NCI-H510A treated with DMSO at 0.1 percent for 48 hours (cell line): Measurements from ENCODE around the gene GRM4.
"Not testable (repeated sequence)": the region's sequence is repeated elsewhere in the genome, so short reads cannot be mapped to it uniquely, and the experiment has no call there.

Experiments used
- DNase-seq: peaks from one replicate; lab custom pipeline; 2025; lab: John Stamatoyannopoulos, UW

Gene GRM4

DNA sequence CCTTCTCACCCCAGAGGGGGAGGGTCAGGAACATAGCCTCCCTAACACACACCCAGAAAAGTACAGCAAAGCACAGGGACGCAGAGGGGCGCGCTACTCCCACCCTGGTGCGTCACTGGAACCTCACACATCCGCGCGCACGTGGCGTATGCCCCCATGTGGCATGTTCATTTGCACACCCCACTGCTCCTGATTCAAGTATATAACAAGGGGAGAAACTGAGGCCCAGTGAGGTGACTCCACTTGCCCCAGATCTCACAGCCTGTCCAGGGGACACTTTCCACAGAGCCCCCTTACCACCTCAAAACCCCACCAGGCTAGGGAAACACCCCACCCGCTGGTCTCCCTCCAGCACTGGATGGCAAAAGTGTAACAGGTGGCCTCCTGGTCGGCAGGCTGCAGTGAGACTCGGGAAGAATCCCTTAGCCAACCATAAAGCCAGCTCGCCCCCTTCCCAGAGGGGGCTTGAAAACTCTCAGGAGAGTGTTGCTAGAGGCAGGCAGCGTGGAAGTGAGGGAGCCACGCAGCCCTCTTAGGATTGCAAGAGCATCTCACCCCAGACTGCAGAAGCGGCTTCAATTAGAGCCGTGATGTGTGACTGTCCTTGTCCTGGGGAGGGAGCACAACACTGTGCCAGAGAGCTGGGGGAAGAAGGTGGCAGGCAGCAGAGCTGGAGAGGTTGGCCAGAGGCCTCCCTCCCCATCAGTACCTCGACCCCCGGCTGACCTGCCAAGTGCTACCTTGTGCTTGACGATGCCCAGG, at the start of gene GRM4:
Gene GRM4, minus strand, starts transcription at position 67 of the 762 bp plus-strand sequence. CDS start 12,591 bp downstream, outside the sequence.
- no peak for DNase-seq

DNA sequence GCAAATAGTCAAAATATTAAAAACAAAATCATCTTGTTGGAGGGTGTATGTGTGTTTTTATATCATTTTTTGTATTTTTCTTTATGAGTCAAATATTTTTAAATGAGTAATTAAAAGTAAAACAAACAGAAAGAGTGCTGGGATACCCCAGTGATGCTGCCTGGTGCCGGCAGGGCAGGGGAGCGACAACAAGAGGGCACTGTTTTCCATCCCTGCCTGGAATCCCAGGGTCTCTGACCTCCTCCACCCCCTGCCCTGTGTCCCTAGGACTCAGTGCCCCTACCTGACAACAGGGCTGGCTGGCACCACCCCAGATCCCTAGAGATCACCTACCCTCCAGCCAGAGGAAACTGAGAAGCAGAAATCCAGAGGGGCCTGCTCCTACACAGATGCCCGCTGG, 48.9 kb upstream of the GRM4 start:
- DNase-seq = no peak

DNA sequence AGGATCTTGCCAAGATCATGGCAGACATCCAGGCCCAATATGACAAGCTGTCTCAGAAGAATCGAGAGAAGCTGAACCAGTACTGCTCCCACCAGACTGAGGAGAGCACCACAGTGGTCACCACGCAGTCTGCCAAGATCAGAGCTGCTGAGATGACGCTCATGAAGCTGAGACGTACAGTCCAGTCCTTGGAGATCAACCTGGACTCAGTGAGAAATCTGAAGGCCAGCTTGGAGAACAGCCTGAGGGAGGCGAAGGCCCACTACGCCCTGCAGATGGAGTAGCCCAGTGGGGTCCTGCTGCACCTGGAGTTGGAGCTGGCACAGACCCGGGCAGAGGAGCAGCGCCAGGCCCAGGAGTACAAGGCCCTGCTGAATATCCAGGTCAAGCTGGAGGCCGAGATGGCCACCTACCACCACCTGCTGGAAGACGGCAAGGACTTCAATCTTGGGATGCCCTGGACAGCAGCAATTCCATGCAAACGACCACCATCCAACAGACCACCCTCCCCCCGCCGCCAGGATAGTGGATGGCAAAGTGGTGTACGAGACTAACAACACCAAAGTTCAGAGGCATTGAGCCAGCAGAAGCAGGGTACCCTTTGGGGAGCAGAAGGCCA, 44.7 kb upstream of the GRM4 start:
- DNase-seq = no peak

DNA sequence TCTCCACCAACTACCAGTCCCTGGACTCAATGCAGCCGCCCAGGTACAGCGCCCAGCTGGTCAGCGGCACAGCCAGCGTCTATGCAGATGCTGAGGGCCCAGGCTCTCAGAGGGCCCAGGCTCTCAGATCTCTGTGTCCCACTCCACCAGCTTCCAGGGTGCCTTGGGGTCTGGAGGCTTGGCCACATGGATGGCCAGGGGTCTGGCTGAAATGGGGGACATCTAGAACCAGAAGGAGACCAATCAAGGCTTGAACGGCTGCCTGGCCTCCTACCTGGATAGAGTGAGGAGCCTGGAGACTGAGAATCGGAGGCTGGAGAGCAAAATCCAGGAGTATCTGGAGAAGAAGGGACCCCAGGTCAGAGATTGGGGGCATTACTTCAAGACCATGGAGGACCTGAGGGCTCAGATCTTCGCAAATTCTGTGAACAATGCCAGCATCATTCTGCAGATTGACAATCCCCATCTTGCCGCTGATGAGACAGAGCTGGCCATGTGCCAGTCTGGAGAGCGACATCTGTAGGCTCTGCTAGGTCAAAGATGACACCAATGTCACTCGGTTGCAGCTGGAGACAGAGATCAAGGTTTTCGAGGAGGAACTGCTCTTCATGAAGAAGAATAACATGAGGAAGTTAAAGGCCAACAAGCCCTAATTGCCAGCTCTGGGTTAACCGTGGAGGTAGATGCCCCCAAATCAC, 44.1 kb upstream of the GRM4 start:
- DNase-seq = no peak

DNA sequence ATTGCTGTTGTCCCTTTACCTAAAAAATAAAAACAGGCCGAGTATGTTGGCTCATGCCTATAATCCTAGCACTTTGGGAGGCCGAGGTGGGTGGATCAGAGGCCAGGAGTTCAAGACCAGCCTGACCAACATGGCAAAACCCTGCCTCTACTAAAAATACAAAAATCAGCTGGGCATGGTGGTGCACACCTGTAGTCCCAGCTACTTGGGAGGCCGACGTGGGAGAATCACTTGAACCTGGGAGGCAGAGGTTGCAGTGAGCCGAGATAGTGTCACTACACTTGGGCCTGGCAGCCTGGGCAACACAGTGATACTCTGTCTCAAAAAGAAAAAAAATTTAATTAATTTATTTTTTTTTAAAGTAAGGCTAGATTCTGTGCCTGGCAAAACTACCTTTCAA, 38.8 kb upstream of the GRM4 start:
- DNase-seq = not testable (repeated sequence)

DNA sequence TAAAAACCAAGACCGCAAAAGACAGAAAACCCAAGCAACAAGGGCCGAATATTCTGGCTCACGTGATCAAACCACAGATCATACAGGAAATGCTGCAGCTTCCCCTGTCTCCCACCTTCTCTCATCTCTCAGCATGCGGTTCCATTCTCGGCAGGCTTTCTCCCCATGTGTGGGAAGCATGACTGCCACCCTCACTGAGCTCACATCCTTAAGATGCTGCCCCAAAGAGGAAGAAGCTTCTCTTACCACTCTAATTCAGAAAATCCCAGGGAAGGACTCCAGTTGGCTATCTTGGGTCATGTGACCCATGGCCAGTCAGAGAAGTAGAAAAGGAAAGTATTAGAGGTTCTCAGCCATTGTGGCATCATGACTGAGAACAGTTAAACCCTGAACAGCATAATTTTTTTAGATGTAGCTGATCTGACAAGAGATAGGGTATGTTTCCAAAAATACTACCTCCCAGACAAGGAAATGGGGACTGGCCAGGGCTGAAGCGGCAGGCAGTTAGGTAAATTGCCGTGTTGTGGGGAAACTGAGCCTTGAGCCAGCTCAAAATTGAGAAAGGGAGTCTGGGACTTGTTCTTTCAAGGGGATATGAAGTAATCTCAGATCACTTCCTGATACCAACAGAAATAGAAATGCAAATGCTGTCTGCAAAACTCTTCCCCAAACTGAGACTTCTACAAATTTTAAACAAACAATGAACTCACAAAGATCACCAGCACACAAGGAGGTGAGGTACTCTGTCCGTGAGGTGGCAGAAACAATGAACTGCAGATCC, 37.1 kb upstream of the GRM4 start:
- no peak for DNase-seq

DNA sequence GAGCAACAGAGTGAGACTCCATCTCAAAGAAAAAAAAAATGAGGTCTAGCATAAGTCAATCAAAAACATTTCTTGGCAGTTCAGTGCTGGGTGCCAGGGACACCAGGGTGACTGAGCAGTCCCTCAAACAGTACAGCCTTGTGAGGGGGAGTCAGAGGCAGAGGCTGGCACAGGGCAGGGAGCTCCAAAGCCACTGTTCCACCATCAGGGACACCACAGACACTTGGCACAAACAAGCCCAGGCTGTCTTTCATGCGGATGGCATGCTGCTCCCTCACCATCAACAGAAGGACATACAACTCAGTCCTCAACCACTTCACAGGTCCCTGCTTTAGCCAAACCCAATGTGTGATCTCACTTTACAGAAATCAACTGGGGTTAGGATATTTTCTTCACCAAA, 36.0 kb upstream of the GRM4 start:
- no peak for DNase-seq

DNA sequence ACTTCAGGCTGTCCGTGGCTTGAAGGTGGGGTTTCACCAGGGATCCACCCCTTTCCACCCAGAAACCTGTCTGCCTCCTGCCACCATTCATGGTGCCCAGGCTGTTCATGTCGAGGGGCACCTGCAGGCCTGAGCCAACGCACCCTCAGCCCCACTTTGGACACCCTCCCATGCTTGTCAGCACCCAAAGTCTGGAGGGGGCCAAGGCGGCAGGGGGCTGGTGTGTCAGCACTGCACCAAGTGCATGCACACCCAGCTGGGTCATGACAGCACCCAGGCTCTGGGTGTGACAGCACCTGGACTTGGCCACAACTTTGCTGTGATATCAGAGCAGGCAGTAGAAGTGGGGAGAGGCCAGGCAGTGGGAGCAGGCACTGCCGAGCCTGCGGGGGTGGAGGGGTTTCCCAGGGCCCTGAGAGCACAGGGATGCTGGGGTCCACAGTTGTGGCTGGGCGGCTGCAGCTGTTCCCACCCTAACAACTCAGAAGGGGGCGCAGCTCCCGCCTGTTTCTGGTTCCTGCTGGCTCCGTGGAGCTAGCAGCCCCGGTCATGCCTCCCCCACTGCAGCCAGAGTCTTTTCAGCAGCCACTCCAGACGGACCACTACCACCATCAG, 33.3 kb upstream of the GRM4 start:
- DNase-seq = no peak

DNA sequence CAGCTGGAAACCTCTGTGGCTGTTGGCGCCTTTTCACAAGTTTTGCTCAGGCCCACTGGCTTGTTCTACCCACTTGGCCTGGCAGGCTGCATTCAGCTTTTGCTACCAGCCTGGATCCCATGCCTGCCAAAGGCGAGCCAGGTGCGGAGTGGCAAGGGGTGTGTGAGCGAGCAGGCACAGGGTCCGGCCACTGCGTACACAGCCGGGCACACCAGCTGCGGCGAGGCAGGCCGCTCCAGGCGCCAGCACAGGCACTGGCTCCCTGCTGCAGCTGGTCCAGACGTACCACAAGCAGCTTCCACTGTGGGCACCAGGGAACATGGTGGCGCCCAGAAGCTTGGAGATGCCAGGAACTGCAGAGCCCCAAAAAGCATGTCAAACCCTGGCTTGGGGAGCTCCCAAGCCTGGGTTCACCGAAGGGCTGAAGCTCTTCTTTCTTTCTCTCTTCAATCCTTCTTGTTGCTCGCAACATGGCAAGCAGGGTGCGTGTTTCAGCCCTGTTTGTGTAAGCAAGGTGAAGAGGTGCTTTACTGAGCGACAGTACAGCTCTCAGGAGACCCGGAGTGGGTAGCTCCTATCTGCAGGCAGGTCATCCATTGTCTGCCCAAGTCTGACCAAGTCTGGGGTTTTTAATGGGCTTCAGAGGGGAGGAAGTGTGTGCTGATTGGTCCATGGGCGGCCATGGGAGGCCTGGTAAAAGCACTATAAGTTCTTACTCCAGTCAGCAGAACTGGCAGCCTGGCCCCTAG, 32.6 kb upstream of the GRM4 start:
- no peak for DNase-seq

DNA sequence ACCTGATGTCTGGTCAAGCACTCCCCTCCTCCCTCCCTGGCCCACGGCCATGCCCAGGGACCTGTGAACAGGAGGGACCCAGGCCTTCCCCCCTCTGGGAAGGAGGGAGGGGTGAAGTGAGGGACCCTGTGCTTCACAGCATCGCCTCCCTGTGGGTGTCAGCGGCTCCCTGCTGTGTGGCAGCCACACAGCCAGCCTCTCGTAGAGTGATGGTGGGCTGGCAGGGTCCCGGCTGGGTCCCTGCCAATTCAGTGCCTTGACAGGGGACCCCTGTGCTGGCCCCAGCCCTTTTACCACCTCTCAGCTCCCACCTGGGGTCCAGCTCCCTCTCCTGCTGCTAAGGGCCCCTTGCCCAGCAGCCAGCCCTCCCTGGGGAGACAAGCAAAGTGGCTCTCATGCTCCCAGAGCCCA, 31.3 kb upstream of the GRM4 start:
- DNase-seq = no peak

DNA sequence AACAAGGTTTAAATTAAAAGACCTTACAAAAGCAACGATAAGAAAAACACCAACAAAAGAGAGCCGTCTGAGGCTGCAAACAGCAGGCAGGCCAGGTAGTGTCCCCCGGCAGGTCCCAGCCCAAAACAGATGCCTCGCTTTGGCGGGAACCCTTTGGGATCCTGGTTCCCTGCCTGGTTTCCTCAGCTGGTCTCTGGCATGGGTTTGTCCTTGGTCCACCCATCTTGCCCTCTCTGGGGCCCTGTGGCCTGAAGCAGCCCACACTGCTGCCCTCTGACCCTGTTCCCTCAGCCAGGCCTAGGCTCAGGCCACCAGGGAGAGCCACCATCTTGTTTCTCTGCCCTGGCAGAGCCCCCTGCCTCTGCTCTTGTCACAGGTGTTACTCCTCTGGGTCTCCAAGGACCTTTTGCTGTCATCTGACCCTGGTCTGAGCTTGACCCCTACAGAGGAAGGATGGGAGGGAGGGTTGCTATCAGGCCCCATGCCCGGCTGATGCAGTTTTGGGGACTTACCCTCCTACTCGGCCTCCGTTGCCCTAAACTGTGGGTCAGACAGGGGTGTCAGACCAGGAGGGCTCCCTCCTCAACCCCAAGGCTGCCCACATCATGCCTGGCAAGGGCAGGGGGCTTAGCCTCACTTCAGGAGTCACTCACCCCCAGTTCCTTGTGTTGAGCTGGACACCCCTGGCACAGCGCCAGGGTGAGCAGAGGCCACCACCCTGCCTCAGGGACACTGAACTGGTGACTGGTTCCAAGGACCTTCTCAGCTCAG, 30.6 kb upstream of the GRM4 start:
- no peak for DNase-seq

DNA sequence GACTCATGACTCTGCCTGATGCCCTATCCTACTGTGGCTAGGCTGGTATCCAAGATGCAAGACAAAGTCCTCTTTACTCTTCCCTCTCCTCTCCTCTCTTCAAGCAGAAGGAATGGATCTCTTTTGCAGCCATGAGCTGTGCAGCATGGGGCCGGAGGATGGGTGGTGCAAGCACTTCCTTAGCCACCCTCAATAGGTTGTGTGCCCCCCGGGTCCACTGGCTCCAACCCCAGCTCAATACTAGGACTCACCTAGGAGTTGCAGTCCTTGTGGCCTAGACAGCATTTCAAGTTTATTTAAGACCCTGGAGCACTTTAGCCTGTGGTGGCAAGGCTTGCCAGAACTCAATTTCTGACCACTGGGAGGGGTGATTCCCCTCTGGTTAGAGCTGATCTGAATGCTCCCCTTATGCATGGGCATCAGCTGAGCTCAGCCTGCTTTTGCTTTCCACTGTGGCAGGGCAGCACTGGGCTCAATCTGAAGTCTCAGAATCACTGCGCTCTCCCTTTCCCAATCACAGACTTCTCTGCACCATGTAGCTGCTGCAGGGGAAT, 29.0 kb upstream of the GRM4 start:
- DNase-seq = no peak

DNA sequence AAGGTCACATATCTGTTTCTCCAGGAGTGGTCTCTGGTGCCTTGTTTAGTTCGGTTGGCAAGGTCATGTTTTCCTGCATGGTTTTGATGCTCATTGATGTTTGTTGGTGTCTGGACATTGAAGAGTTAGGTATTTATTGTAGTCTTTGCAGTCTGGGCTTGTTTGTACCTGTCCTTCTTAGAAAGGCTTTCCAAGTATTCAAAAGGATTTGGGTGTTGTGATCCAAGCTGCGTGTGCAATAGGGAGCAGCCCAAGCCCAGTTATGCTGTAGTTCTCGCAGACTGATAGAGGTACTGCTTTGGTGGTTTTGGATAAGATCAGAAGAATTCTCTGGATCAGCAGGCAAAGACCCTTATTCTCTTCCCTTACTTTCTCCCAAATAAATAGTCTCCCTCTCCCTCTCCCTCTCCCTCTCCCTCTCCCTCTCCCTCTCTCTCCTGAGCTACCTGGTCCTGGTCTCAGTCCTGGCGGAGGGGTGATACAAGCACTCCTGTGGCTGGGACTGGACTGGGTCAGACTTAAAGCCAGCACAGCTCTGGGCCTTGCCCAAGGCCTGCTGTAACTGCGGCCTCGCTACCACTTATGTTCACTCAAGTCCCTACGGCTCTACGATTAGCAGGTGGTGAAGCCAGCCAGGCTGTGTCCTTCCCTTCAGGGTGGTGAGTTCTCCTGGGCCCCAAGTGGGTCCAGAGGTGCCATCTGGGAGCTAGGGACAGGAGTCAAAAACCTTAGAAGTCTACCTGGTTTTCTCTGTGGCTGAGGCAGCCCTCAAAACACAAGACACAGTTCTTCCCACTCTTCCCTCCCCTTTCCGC, 27.3 kb upstream of the GRM4 start:
- DNase-seq = no peak

DNA sequence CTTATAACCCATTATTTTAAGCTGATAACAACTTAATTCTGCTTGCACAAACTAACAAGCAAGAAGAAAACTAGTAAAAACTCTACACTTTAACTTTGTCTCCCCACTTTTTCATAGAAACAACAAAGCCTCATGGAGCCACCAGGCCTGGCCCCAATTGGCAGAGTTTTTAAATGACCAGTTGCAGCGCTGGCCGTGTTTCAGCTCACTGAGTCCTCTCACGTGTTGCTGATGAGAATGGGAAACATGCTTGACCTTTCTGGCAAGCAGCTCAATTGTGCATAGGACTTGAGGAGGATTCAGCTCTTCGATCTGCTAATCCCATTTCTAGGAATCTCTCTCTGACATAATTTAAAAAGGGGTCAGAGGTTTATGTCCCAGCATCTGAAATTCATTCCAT, 24.5 kb upstream of the GRM4 start:
- DNase-seq = no peak

DNA sequence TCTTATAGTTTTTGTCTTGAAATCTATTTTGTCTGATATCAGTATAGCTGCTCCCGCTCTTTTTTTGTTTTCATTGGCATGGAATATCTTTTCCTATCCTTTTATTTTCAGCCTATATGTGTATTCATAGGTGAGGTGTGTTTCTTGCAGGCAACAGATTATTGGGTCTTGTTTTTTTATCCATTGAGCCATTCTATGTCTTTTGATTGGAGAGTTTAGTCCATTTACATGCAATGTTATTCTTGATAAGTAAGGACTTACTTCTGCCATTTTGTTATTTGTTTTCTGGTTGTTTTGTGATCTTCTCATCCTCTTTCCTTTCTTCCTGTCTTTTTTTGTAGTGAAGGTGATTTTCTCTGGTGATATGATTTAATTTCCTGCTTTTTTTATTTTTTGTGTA, 24.0 kb upstream of the GRM4 start:
- DNase-seq = no peak

DNA sequence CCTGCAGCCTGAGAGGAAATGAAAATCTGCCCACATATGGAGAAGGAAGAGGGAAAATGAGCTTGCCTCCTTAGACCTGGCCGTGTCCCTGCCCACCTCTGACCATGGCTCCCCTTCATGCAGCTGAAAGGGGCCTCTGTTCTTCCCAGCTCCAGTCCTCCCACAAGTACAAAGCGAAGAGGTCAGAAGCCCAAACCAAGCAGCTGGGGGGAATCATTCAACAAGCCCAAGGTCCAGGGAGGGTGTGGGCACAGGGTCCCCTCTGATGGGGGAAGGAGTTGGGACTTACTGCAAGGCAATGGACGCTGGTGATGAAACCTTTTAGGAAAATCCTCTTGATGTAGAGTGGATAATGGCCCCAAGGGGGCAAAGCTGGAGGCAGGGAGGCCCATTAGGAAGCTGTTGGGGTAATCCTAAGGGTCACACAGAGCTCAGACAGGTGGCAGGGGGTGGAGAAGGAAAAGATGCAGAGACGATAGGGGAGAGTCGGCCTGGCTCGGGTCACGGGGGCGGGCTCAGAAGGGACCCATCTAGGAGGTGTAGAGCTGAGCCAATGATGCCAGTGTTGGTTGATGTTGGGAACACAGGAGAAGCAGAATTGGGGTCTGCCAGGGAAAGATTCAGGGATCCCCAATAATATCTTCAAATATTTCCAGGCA, 16.1 kb upstream of the GRM4 start:
- DNase-seq = no peak

DNA sequence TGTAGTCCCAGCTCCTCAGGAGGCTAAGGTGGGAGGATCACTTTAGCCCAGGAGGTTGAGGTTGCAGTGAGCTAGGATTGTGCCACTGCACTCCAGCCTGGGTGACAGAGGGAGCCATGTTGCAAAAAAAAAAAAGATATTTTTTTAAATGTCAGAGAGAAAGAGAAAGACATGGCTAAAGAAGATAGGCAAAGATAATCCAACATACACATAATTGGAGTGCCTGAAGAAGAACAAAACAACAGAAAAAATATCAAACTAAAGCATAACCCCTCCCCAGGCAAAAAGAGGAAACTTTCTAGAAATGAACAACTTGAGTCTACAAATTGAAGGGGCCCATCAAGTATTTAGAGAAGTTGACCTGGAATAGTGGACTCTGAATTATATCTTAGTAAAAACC, 14.0 kb upstream of the GRM4 start:
- no peak for DNase-seq

DNA sequence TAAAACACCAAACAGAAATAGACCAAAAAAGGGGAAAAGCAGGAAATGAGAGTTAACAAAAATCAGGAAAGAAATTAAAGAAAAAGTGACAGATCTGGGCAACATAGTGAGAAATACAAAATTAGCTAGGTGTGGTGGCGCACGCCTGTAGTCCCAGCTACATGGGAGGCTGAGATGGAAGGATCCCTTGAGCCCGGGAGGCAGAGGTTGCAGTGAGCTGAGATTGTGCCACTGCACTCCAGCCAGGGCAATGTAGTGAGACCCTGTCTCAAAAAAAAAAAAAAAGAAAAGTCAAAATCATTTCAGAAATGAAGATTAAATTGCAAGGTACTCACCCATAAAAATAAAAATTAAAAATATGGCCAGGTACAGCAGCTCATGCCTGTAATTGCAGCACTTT, 13.0 kb upstream of the GRM4 start:
- no peak for DNase-seq

DNA sequence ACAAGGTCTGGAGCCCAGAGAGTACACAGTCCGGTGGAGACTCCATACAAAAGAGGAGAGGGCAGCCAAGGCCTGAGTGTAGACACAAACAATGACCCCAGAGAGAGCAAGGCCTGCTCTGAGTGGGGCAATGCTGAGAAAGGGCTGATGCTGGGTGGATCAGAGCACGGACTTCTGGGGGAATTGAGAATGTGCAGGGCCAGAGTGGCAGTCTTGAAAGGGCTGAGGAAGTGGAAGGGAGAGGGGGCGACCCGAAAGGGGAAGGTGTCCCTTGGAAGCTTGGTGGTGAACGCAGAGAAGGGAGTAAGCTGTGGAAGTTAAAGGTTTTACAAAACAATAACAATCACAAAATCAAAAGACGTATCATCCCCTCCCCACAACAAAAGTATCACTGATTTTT, 12.0 kb upstream of the GRM4 start:
- no peak for DNase-seq
